HCT116 (cell line): ENCODE data around the gene RBM44. TPM values are rescaled to one million over a fixed set of nuclear protein-coding genes. Genes with fewer than 3 reads are reported as not detected.

Experiments used
- ATAC-seq: fragments of 200-7000 bp; cut with Tn5 transposase; 2 replicates; pipeline ENCODE4 v1.9.1; 2020; ENCODE audit warnings: mild to moderate bottlenecking, moderate library complexity
- BruUV-seq: library from RNA; stranded (reverse); fragments of 400-500 nt; replicated peaks from 2 replicates; lab custom pipeline; 2021; lab: Mats Ljungman, UMichigan
- CTCF ChIA-PET: fragments of 300-600 bp; sonication (Branson Sonifier 250); formaldehyde crosslinking; loops from one replicate; lab custom pipeline; 2021; ENCODE audit warnings: antibody characterized with exemption; lab: Charles Lee
- POLR2A ChIA-PET: fragments of 300-600, 350-600 bp; sonication (Branson Sonifier 250); formaldehyde crosslinking; loops from one replicate; lab custom pipeline; 2021; ENCODE audit warnings: antibody characterized with exemption; lab: Charles Lee
- RAD21 ChIA-PET, 2 experiments: fragments of 300-600 bp; sonication (Branson Sonifier 250); formaldehyde crosslinking; loops; one replicate each; lab custom pipeline; 2023; ENCODE audit warnings: low total read pairs in 2 of 2; ENCODE audit not compliant: uncharacterized antibody in 2 of 2, unreplicated experiment in 2 of 2, low non-redundant PET in 1 of 2; lab: Charles Lee
- DNase-seq: peaks from one replicate; pipeline ENCODE4 v3.0.0-alpha.2; 2010; ENCODE audit warnings: low read depth, low spot score
- H2AFZ ChIP-seq: fragments of 200-600 bp; shearing (Covaris generic), sonication (generic); 2 replicates; pipeline ENCODE4 v1.6.1; 2017; ENCODE audit warnings: low read depth, mixed run types, mixed read lengths, antibody characterized with exemption, low read length; ENCODE audit not compliant: poor library complexity, severe bottlenecking
- H3K27ac ChIP-seq: 2 replicates; pipeline ENCODE4 v1.5.1; 2012; ENCODE audit warnings: low read depth, low read length
- H3K27me3 ChIP-seq: fragments of 200-600 bp; sonication (generic); 2 replicates; pipeline ENCODE4 v1.6.1; 2016; ENCODE audit warnings: mixed run types, low read length, mixed read lengths; ENCODE audit not compliant: insufficient read depth
- H3K36me3 ChIP-seq, 2 experiments: fragments of 200-500 bp in 1 of 2; fragments of 200-600 bp in 1 of 2; sonication (Bioruptor generic) in 1 of 2; sonication (generic) in 1 of 2; 2 replicates each; pipeline versions ENCODE4 v1.5.1 to v1.6.1; 2014 to 2016; ENCODE audit warnings: low read length in 2 of 2, inconsistent platforms in 1 of 2, mixed read lengths in 1 of 2, mixed run types in 1 of 2; ENCODE audit not compliant: insufficient read depth in 2 of 2, control insufficient read depth in 1 of 2
- H3K4me1 ChIP-seq, 2 experiments: fragments of 200-600 bp in 1 of 2; sonication (generic) in 1 of 2; 2 replicates each; pipeline versions ENCODE4 v1.5.1 to v1.6.1; 2012 to 2017; ENCODE audit warnings: low read length in 2 of 2, inconsistent platforms in 1 of 2, mild to moderate bottlenecking in 1 of 2, mixed read lengths in 1 of 2, mixed run types in 1 of 2, moderate library complexity in 1 of 2; ENCODE audit not compliant: insufficient read depth in 2 of 2, control insufficient read depth in 1 of 2
- H3K4me2 ChIP-seq: fragments of 200-600 bp; sonication (generic); 2 replicates; pipeline ENCODE4 v1.6.1; 2017; ENCODE audit warnings: mixed run types, low read length, mixed read lengths
- H3K4me3 ChIP-seq, 2 experiments: fragments of 200-600 bp in 1 of 2; sonication (generic) in 1 of 2; replicated peaks in 1 of 2; 2 replicates each; pipeline ENCODE4 v1.5.1; 2011 to 2016; ENCODE audit warnings: low read length in 2 of 2, control low read depth in 1 of 2, low read depth in 1 of 2, mild to moderate bottlenecking in 1 of 2, mixed read lengths in 1 of 2, mixed run types in 1 of 2
- H3K79me2 ChIP-seq: fragments of 200-600 bp; sonication (generic); 2 replicates; pipeline ENCODE4 v1.6.1; 2017; ENCODE audit warnings: mild to moderate bottlenecking, mixed run types, low read length, moderate library complexity, mixed read lengths; ENCODE audit not compliant: insufficient read depth
- H3K9ac ChIP-seq: fragments of 200-600 bp; sonication (generic); 2 replicates; pipeline ENCODE4 v1.6.1; 2016; ENCODE audit warnings: low read length, mixed read lengths
- H3K9me2 ChIP-seq: fragments of 200-600 bp; sonication (generic), shearing (Covaris generic); 2 replicates; pipeline ENCODE4 v1.6.1; 2017; ENCODE audit warnings: mixed run types, mild to moderate bottlenecking, moderate library complexity; ENCODE audit not compliant: insufficient read depth
- H3K9me3 ChIP-seq, 2 experiments: fragments of 200-500 bp in 1 of 2; fragments of 200-600 bp in 1 of 2; sonication (Bioruptor generic) in 1 of 2; sonication (generic) in 1 of 2; 2 replicates each; pipeline ENCODE4 v1.6.1; 2014 to 2017; ENCODE audit warnings: low read length in 2 of 2, mixed read lengths in 2 of 2, inconsistent platforms in 1 of 2, low read depth in 1 of 2, mild to moderate bottlenecking in 1 of 2, mixed run types in 1 of 2, moderate library complexity in 1 of 2; ENCODE audit not compliant: control insufficient read depth in 1 of 2, insufficient read depth in 1 of 2
- H4K20me1 ChIP-seq: fragments of 200-600 bp; sonication (generic), shearing (Covaris generic); 2 replicates; pipeline ENCODE4 v1.6.1; 2017; ENCODE audit warnings: mixed run types, mild to moderate bottlenecking, moderate library complexity; ENCODE audit not compliant: insufficient read depth
- ATF3 ChIP-seq: IDR thresholded peaks from 2 replicates; pipeline ENCODE4 v1.6.1; 2012
- CBX3 ChIP-seq: IDR thresholded peaks from 2 replicates; pipeline ENCODE4 v1.6.1; 2012; ENCODE audit warnings: low read depth
- CEBPB ChIP-seq: IDR thresholded peaks from 2 replicates; pipeline ENCODE4 v1.6.1; 2012; ENCODE audit warnings: low read depth
- CTCF ChIP-seq, 3 experiments: fragments of 200-600 bp in 1 of 3; sonication (generic) in 1 of 3; IDR thresholded peaks in 2 of 3; conservative IDR thresholded peaks in 1 of 3; 2 replicates each; pipeline ENCODE4 v1.5.1; 2012 to 2017; ENCODE audit warnings: low read depth in 2 of 3, low read length in 2 of 3, antibody characterized with exemption in 1 of 3, borderline replicate concordance in 1 of 3, control low read depth in 1 of 3, mild to moderate bottlenecking in 1 of 3, mixed read lengths in 1 of 3, mixed run types in 1 of 3, moderate library complexity in 1 of 3; ENCODE audit not compliant: insufficient read depth in 1 of 3
- EGR1 ChIP-seq: IDR thresholded peaks from 2 replicates; pipeline ENCODE4 v1.6.1; 2012; ENCODE audit warnings: low read depth
- ELF1 ChIP-seq: IDR thresholded peaks from 2 replicates; pipeline ENCODE4 v1.6.1; 2012; ENCODE audit warnings: low read depth, borderline replicate concordance
- EZH2 ChIP-seq: fragments of 200-600 bp; sonication (generic); IDR thresholded peaks from 2 replicates; pipeline ENCODE4 v1.6.1; 2017; ENCODE audit warnings: antibody characterized with exemption, mixed run types
- EZH2phosphoT487 ChIP-seq: fragments of 200-600 bp; IDR thresholded peaks from 2 replicates; pipeline ENCODE4 v1.6.1; 2018; ENCODE audit warnings: antibody characterized with exemption, borderline replicate concordance
- FOSL1 ChIP-seq: IDR thresholded peaks from 2 replicates; pipeline ENCODE4 v1.6.1; 2012; ENCODE audit warnings: low read depth
- JUND ChIP-seq: IDR thresholded peaks from 2 replicates; pipeline ENCODE4 v1.6.1; 2012
- MAX ChIP-seq: IDR thresholded peaks from 2 replicates; pipeline ENCODE4 v1.6.1; 2012
- RAD21 ChIP-seq: IDR thresholded peaks from 2 replicates; pipeline ENCODE4 v1.6.1; 2012; ENCODE audit warnings: low read depth, mild to moderate bottlenecking
- SP1 ChIP-seq: IDR thresholded peaks from 2 replicates; pipeline ENCODE4 v1.6.1; 2012; ENCODE audit warnings: low read depth
- SRF ChIP-seq: IDR thresholded peaks from 2 replicates; pipeline ENCODE4 v1.6.1; 2012; ENCODE audit warnings: low read depth
- TCF7L2 ChIP-seq: IDR thresholded peaks from 2 replicates; pipeline ENCODE4 v1.7.0; 2011; ENCODE audit warnings: borderline replicate concordance, inconsistent platforms; ENCODE audit not compliant: insufficient read depth, insufficient read length; ENCODE audit errors: extremely low read depth
- YY1 ChIP-seq: IDR thresholded peaks from 2 replicates; pipeline ENCODE4 v1.6.1; 2011; ENCODE audit warnings: low read length, low read depth, moderate library complexity, mild to moderate bottlenecking; ENCODE audit not compliant: insufficient replicate concordance; ENCODE audit errors: extremely low read depth
- ZNF274 ChIP-seq: fragments of 200-500 bp; sonication (Bioruptor generic); IDR thresholded peaks from 2 replicates; pipeline ENCODE4 v1.6.1; 2014; ENCODE audit warnings: mild to moderate bottlenecking, low read depth, low read length, inconsistent platforms
- intact Hi-C: fragments of 100-400 bp; cut with micrococcal nuclease; formaldehyde crosslinking; loops from 2 replicates; pipeline ENCODE4 v1.10.0; 2022
- total RNA-seq: library from RNA; stranded (reverse); gene quantifications from one replicate; pipeline ENCODE4 v1.2.1, GENCODE V29; 2021; ENCODE audit not compliant: unreplicated experiment

The RBM44 gene
- total RNA-seq, 1 experiment from 2014 or later, result 0.54 TPM

GRCh38 chr2:237774811-237775553 is 23.6 kb upstream of the RBM44 start:
- no peaks in the 10 kb centered on the region for H3K9me2 ChIP-seq
- peaks cover 6 to 12% of the 10 kb centered on the region in 2 experiments for H3K36me3 ChIP-seq
- no peaks in the 10 kb centered on the region for H4K20me1 ChIP-seq
- ATAC-seq (peak; percentile 97), DNase-seq (peak; percentile 56)
- intact Hi-C loops, result loop anchor here (1.0 kb wide), 1 partner anchor 102 kb away; no protein-coding TSS in a partner anchor
- H3K4me3 ChIP-seq, result no peak overlapping the region
- no peaks in the 10 kb centered on the region for H3K79me2 ChIP-seq
- POLR2A ChIA-PET, result no interaction called here
- no peaks in the 10 kb centered on the region for H3K4me1 ChIP-seq
- H3K9ac ChIP-seq, result no peak overlapping the region
- no peaks in the 10 kb centered on the region for H3K27me3 ChIP-seq
- RAD21 ChIA-PET, result interaction anchor here in 1 of 2 experiments (1.1 kb wide), 1 partner anchor 102 kb away, joined by 7 read pairs; no protein-coding TSS in a partner anchor
- no peak overlapping the region for H2AFZ ChIP-seq
- H3K4me2 ChIP-seq, result no peak overlapping the region
- TF ChIP-seq SP1 (no peak), SRF (no peak), CTCF (IDR thresholded peaks at IDR 0.05 in 2 of 3, conservative IDR thresholded peaks at IDR 0.05 in 1 of 3; ENCODE audit: borderline replicate concordance in 1 of 3, insufficient read depth in 1 of 3, low read depth in 2 of 3, low read length in 2 of 3) (peak; percentile 49 to 74 (median 71); a peak in 5 of 6 replicates), YY1 (no peak), CEBPB (no peak), TCF7L2 (no peak), EZH2phosphoT487 (no peak), JUND (no peak), FOSL1 (no peak), RAD21 (peak; percentile 62), ATF3 (no peak), CBX3 (no peak), ZNF274 (no peak), EGR1 (no peak), MAX (no peak), ELF1 (no peak), EZH2 (no peak)
- CTCF ChIA-PET, result interaction anchor here (0.6 to 3.4 kb wide), 10 partner anchors 13 to 488 kb away, joined by 3 to 31 read pairs (median 3); no protein-coding TSS in a partner anchor
- no peak overlapping the region for H3K27ac ChIP-seq
- no peaks in the 10 kb centered on the region for H3K9me3 ChIP-seq
- BruUV-seq, result no TSS peak
